IMR-90 (cell line): ENCODE measurements around the gene FOXN3. TPM values are rescaled to one million over a fixed set of nuclear protein-coding genes. Genes with fewer than 3 reads are reported as not detected.

Source experiments
- ATAC-seq: fragments of 200-7000 bp; cut with Tn5 transposase; 2 replicates; pipeline ENCODE4 v1.9.1; 2020; ENCODE audit warnings: low read depth, mild to moderate bottlenecking, moderate library complexity
- BruUV-seq: library from RNA; stranded (reverse); fragments of 400-500 nt; replicated peaks from 2 replicates; lab custom pipeline; 2021; lab: Mats Ljungman, UMichigan
- CTCF ChIA-PET: fragments of 300-600 bp; formaldehyde crosslinking; extraction: SDS; loops from one replicate; lab custom pipeline; 2021; ENCODE audit warnings: antibody characterized with exemption; lab: Yijun Ruan, JAX
- POLR2A ChIA-PET: fragments of 300-600 bp; sonication (Branson Sonifier 250); formaldehyde crosslinking; loops from one replicate; lab custom pipeline; 2022; ENCODE audit warnings: antibody characterized with exemption; ENCODE audit not compliant: unreplicated experiment; lab: Charles Lee
- DNase-seq: peaks from one replicate; pipeline ENCODE4 v3.0.0; 2013
- H2AFZ ChIP-seq: replicated peaks from 2 replicates; pipeline ENCODE3; 2013; ENCODE audit warnings: low read length, mild to moderate bottlenecking; ENCODE audit not compliant: poor library complexity
- H2AK5ac ChIP-seq: 2 replicates; pipeline ENCODE4 v1.6.1; 2013; ENCODE audit warnings: low read depth, low read length, inconsistent platforms
- H2AK9ac ChIP-seq: replicated peaks from 2 replicates; pipeline ENCODE3; 2013; ENCODE audit warnings: mild to moderate bottlenecking, low read depth, low read length, moderate library complexity; ENCODE audit not compliant: poor library complexity
- H2BK120ac ChIP-seq: 2 replicates; pipeline ENCODE4 v1.6.1; 2013; ENCODE audit warnings: low read depth, low read length, inconsistent platforms
- H2BK15ac ChIP-seq: 3 replicates; pipeline ENCODE4 v1.6.1; 2013; ENCODE audit warnings: low read depth, low read length, inconsistent platforms
- H2BK20ac ChIP-seq: 2 replicates; pipeline ENCODE4 v1.6.1; 2013; ENCODE audit warnings: low read depth, mild to moderate bottlenecking, inconsistent platforms, low read length, moderate library complexity
- H2BK5ac ChIP-seq: 2 replicates; pipeline ENCODE4 v1.6.1; 2013; ENCODE audit warnings: mild to moderate bottlenecking, low read depth, low read length, inconsistent platforms; ENCODE audit not compliant: poor library complexity, severe bottlenecking
- H3K14ac ChIP-seq: replicated peaks from 2 replicates; pipeline ENCODE4 v1.6.1; 2013; ENCODE audit warnings: low read depth, low read length, inconsistent platforms
- H3K18ac ChIP-seq: 2 replicates; pipeline ENCODE4 v1.6.1; 2013; ENCODE audit warnings: low read depth, low read length, control low read depth
- H3K23ac ChIP-seq: 2 replicates; pipeline ENCODE4 v1.6.1; 2013; ENCODE audit warnings: low read depth, low read length, inconsistent platforms
- H3K27ac ChIP-seq: 2 replicates; pipeline ENCODE4 v1.5.1; 2013; ENCODE audit warnings: mild to moderate bottlenecking, control low read depth, low read length; ENCODE audit not compliant: insufficient read depth
- H3K27me3 ChIP-seq: 2 replicates; pipeline ENCODE4 v1.6.1; 2013; ENCODE audit warnings: low read length; ENCODE audit not compliant: control insufficient read depth, insufficient read depth
- H3K36me3 ChIP-seq: 2 replicates; pipeline ENCODE4 v1.6.1; 2013; ENCODE audit warnings: low read length, mixed read lengths; ENCODE audit not compliant: control insufficient read depth, insufficient read depth
- H3K4ac ChIP-seq: 2 replicates; pipeline ENCODE4 v1.6.1; 2013; ENCODE audit warnings: low read depth, low read length, inconsistent platforms
- H3K4me1 ChIP-seq: 2 replicates; pipeline ENCODE4 v1.6.1; 2013; ENCODE audit warnings: low read length, mixed read lengths; ENCODE audit not compliant: control insufficient read depth, insufficient read depth
- H3K4me2 ChIP-seq: 2 replicates; pipeline ENCODE4 v1.6.1; 2013; ENCODE audit warnings: low read depth, mild to moderate bottlenecking, control low read depth, low read length, moderate library complexity
- H3K4me3 ChIP-seq: 2 replicates; pipeline ENCODE4 v1.5.1; 2013; ENCODE audit warnings: low read depth, mild to moderate bottlenecking, control low read depth, low read length, moderate library complexity; ENCODE audit not compliant: insufficient read depth
- H3K56ac ChIP-seq: 2 replicates; pipeline ENCODE4 v1.6.1; 2013; ENCODE audit warnings: low read length, inconsistent platforms; ENCODE audit not compliant: insufficient read depth; ENCODE audit errors: extremely low read depth
- H3K79me1 ChIP-seq, 2 experiments: 2 replicates each; pipeline ENCODE4 v1.6.1; 2013; ENCODE audit warnings: low read length in 2 of 2, inconsistent platforms in 1 of 2, low read depth in 1 of 2
- H3K9ac ChIP-seq: 2 replicates; pipeline ENCODE4 v1.6.1; 2013; ENCODE audit warnings: low read depth, low read length, control low read depth
- H3K9me1 ChIP-seq: 2 replicates; pipeline ENCODE4 v1.6.1; 2013; ENCODE audit warnings: low read length, inconsistent platforms; ENCODE audit not compliant: insufficient read depth
- H3K9me3 ChIP-seq: 2 replicates; pipeline ENCODE4 v1.6.1; 2013; ENCODE audit warnings: low read length; ENCODE audit not compliant: control insufficient read depth, insufficient read depth
- H4K20me1 ChIP-seq: 2 replicates; pipeline ENCODE4 v1.6.1; 2013; ENCODE audit warnings: low read length, inconsistent platforms; ENCODE audit not compliant: insufficient read depth
- H4K5ac ChIP-seq: 2 replicates; pipeline ENCODE4 v1.6.1; 2013; ENCODE audit warnings: mild to moderate bottlenecking, low read depth, low read length, control low read depth
- H4K8ac ChIP-seq, 2 experiments: 2 replicates each; pipeline ENCODE4 v1.6.1; 2013; ENCODE audit warnings: low read depth in 2 of 2, low read length in 2 of 2, control low read depth in 1 of 2, inconsistent platforms in 1 of 2
- H4K91ac ChIP-seq: 2 replicates; pipeline ENCODE4 v1.6.1; 2013; ENCODE audit warnings: low read depth, low read length, inconsistent platforms; ENCODE audit not compliant: insufficient read depth
- BHLHE40 ChIP-seq: fragments of 150-350 bp; IDR thresholded peaks from 2 replicates; pipeline ENCODE4 v1.6.1; 2016; ENCODE audit warnings: mild to moderate bottlenecking, low read depth, low read length
- CEBPB ChIP-seq: IDR thresholded peaks from 2 replicates; pipeline ENCODE4 v1.6.1; 2012; ENCODE audit warnings: low read depth, low read length, improper control_type of control experiment
- FOS ChIP-seq: fragments of 150-350 bp; IDR thresholded peaks from 2 replicates; pipeline ENCODE4 v1.6.1; 2016; ENCODE audit warnings: low read depth, low read length
- MAFK ChIP-seq: IDR thresholded peaks from 2 replicates; pipeline ENCODE4 v1.6.1; 2012; ENCODE audit warnings: low read depth, low read length, improper control_type of control experiment
- MAZ ChIP-seq: IDR thresholded peaks from 2 replicates; pipeline ENCODE4 v1.6.1; 2012; ENCODE audit warnings: low read depth, mild to moderate bottlenecking, low read length, improper control_type of control experiment, moderate library complexity, borderline replicate concordance
- MXI1 ChIP-seq: IDR thresholded peaks from 2 replicates; pipeline ENCODE4 v1.6.1; 2012; ENCODE audit warnings: low read depth, mild to moderate bottlenecking, low read length, moderate library complexity, borderline replicate concordance
- NFE2L2 ChIP-seq: fragments of 150-350 bp; IDR thresholded peaks from 2 replicates; pipeline ENCODE4 v1.6.1; 2016; ENCODE audit warnings: low read depth, mild to moderate bottlenecking, low read length
- POLR2A ChIP-seq: IDR thresholded peaks from 2 replicates; pipeline ENCODE4 v1.6.1; 2012; ENCODE audit warnings: mild to moderate bottlenecking, low read depth, low read length
- RAD21 ChIP-seq: IDR thresholded peaks from 2 replicates; pipeline ENCODE4 v1.6.1; 2012; ENCODE audit warnings: low read length, improper control_type of control experiment
- RCOR1 ChIP-seq: IDR thresholded peaks from 2 replicates; pipeline ENCODE4 v1.6.1; 2012; ENCODE audit warnings: mild to moderate bottlenecking, low read length, improper control_type of control experiment; ENCODE audit not compliant: insufficient replicate concordance
- RFX5 ChIP-seq: IDR thresholded peaks from 2 replicates; pipeline ENCODE4 v1.8.0; 2012; ENCODE audit warnings: low read depth, mild to moderate bottlenecking, low read length, moderate library complexity
- USF2 ChIP-seq: fragments of 150-350 bp; IDR thresholded peaks from 2 replicates; pipeline ENCODE4 v1.6.1; 2017; ENCODE audit warnings: mild to moderate bottlenecking, antibody characterized with exemption, low read length, low read depth
- WGBS, 2 experiments: methylation state at CpG; one replicate each; pipeline versions ENCODE4 v1.1.5 to v1.1.7; 2013; ENCODE audit warnings: missing lambda C conversion rate in 2 of 2; ENCODE audit not compliant: insufficient read length in 1 of 2; ENCODE audit errors: extremely low coverage in 2 of 2; 5-methylcytosine and 5-hydroxymethylcytosine counted together
- dilution Hi-C: fragments of 300-500 bp; cut with HindIII; formaldehyde crosslinking; loops from one replicate; pipeline ENCODE4 v1.14.3; 2018; ENCODE audit warnings: low sequenced_read_pairs; ENCODE audit not compliant: unreplicated experiment
- in situ Hi-C: fragments of 300-500 bp; cut with MboI; formaldehyde crosslinking; loops from 3 replicates; pipeline ENCODE4 v1.14.3; 2019; ENCODE audit warnings: low sequenced_read_pairs, inconsistent platforms, mixed read lengths
- intact Hi-C: fragments of 100-400 bp; cut with micrococcal nuclease; formaldehyde crosslinking; loops from 2 replicates; pipeline ENCODE4 v1.10.0; 2022
- polyA plus RNA-seq, 3 experiments: library from polyadenylated mRNA; depleted of rRNA; stranded (reverse); fragments of >200 nt; gene quantifications; 2 replicates each; pipeline ENCODE4 v1.2.3, GENCODE V29; 2012; ENCODE audit warnings: low replicate concordance in 1 of 3
- total RNA-seq: library from RNA; depleted of rRNA; stranded (reverse); fragments of >200 nt; gene quantifications from 2 replicates; pipeline ENCODE4 v1.2.3, GENCODE V29; 2012
- TF ChIP-seq, protein P1 (sequence below): fragments of 150-350 bp; IDR thresholded peaks from 2 replicates; pipeline ENCODE4 v1.6.1; 2016; ENCODE audit warnings: low read depth, mild to moderate bottlenecking, low read length, moderate library complexity, borderline replicate concordance

Gene FOXN3
- total and polyA plus RNA-seq, 2 of the 4 experiments (the other 2 are of a cell fraction), result 22.6 to 33.7 TPM

DNA sequence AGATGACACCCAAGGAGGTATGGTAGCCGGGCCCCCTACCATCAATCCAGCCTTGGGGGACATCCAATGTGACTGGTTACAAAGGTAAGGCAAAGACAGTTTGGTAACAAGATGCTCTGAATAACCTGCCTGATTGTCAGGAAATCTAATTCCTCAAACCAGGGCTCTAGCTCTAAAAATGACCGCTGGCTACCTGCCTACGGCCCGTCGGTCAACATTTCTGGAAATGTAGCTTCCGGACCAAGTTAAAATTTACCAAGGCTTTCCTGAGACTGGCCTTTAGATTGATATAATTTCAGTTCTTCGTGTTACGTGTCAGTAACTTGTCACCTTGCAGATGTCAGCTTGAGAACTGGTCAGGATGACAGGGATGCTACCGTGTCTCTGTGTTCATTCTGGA, 34.2 kb upstream of the FOXN3 start:
- H4K8ac ChIP-seq, result no peak overlapping the region
- H2AK9ac ChIP-seq, result no peak overlapping the region
- dilution Hi-C loops (no loop called here), in situ Hi-C loops (no loop called here), intact Hi-C loops (no loop called here)
- 0 out of 2 replicates have a peak, but pooled peaks cover 3% of the 10 kb centered on the region for H3K4me1 ChIP-seq
- H2BK20ac ChIP-seq, result no peak overlapping the region
- POLR2A ChIA-PET, result no interaction called here
- H2AK5ac ChIP-seq, result no peak overlapping the region
- TF ChIP-seq MAZ (no peak), FOS (no peak), NFE2L2 (no peak), RCOR1 (no peak), RAD21 (no peak), MXI1 (no peak), MAFK (no peak), USF2 (no peak), BHLHE40 (no peak), CEBPB (no peak), RFX5 (no peak), POLR2A (no peak)
- TF ChIP-seq, protein P1, sequence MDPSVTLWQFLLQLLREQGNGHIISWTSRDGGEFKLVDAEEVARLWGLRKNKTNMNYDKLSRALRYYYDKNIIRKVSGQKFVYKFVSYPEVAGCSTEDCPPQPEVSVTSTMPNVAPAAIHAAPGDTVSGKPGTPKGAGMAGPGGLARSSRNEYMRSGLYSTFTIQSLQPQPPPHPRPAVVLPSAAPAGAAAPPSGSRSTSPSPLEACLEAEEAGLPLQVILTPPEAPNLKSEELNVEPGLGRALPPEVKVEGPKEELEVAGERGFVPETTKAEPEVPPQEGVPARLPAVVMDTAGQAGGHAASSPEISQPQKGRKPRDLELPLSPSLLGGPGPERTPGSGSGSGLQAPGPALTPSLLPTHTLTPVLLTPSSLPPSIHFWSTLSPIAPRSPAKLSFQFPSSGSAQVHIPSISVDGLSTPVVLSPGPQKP, result no peak
- ATAC-seq (no peak), DNase-seq (no peak)
- H3K4ac ChIP-seq, result no peak overlapping the region
- H3K14ac ChIP-seq, result no peak overlapping the region
- H2BK5ac ChIP-seq, result no peak overlapping the region
- H4K91ac ChIP-seq, result no peak overlapping the region
- H3K36me3 ChIP-seq, result peaks cover 2% of the 10 kb centered on the region; the same call in 1 of the 2 replicates
- H2BK120ac ChIP-seq, result no peak overlapping the region
- H2AFZ ChIP-seq, result no peak overlapping the region
- H3K56ac ChIP-seq, result no peak overlapping the region
- CTCF ChIA-PET, result no interaction called here
- H2BK15ac ChIP-seq, result no peak overlapping the region
- no peak overlapping the region for H3K9ac ChIP-seq
- H3K23ac ChIP-seq, result no peak overlapping the region
- H4K5ac ChIP-seq, result no peak overlapping the region
- no peaks in the 10 kb centered on the region for H3K27me3 ChIP-seq
- no peaks in the 10 kb centered on the region; a peak in 1 of 4 replicates for H3K79me1 ChIP-seq
- H4K20me1 ChIP-seq, result no peaks in the 10 kb centered on the region
- H3K4me3 ChIP-seq, result no peak overlapping the region
- BruUV-seq, result no TSS peak
- no peaks in the 10 kb centered on the region for H3K9me1 ChIP-seq
- no peaks in the 10 kb centered on the region for H3K9me3 ChIP-seq
- H3K18ac ChIP-seq, result no peak overlapping the region
- no peak overlapping the region for H3K4me2 ChIP-seq
- no peak overlapping the region for H3K27ac ChIP-seq
- WGBS, 2 experiments, result 100% methylated on average over 4 of the region's 9 CpGs; no CpG with 5 or more reads in 1 of the 2 experiments
